Activated CD8-positive, alpha-beta T cell treated with anti-CD3 and anti-CD28 coated beads for 36 hours (primary cell): ENCODE measurements around the gene CLDN3. TPM values are rescaled to one million over a fixed set of nuclear protein-coding genes. Genes with fewer than 3 reads are reported as not detected.

Source experiments
- ATAC-seq: fragments of 200-7000 bp; cut with Tn5 transposase; one replicate; pipeline ENCODE4 v1.10.0; 2021; ENCODE audit warnings: mild to moderate bottlenecking, moderate library complexity
- CTCF ChIA-PET: fragments of 350-600 bp; sonication (Branson Sonifier 250); formaldehyde crosslinking; loops from one replicate; lab custom pipeline; 2021; ENCODE audit warnings: antibody characterized with exemption; lab: Charles Lee
- POLR2A ChIA-PET: fragments of 350-600 bp; sonication (Branson Sonifier 250); formaldehyde crosslinking; loops from one replicate; lab custom pipeline; 2021; ENCODE audit warnings: antibody characterized with exemption; lab: Charles Lee
- DNase-seq: peaks from one replicate; pipeline ENCODE4 v3.0.0-alpha.2; 2020
- H3K27ac Mint-ChIP-seq: one replicate; pipeline ENCODE4 v1.8.0; 2021; ENCODE audit warnings: mild to moderate bottlenecking, mixed read lengths
- H3K27me3 Mint-ChIP-seq: one replicate; pipeline ENCODE4 v1.8.0; 2021; ENCODE audit warnings: mixed read lengths
- H3K36me3 Mint-ChIP-seq: one replicate; pipeline ENCODE4 v1.8.0; 2021; ENCODE audit warnings: low read depth, mixed read lengths
- H3K4me1 Mint-ChIP-seq: one replicate; pipeline ENCODE4 v1.8.0; 2021; ENCODE audit warnings: low read depth, mixed read lengths
- H3K4me3 Mint-ChIP-seq: one replicate; pipeline ENCODE4 v1.8.0; 2021; ENCODE audit warnings: mild to moderate bottlenecking, moderate library complexity, mixed read lengths
- H3K9me3 Mint-ChIP-seq: one replicate; pipeline ENCODE4 v1.8.0; 2021; ENCODE audit warnings: mixed read lengths
- CTCF ChIP-seq: fragments of 200-600 bp; IDR thresholded peaks from one replicate; pipeline ENCODE4 v1.8.0; 2022; ENCODE audit warnings: antibody characterized with exemption, mild to moderate bottlenecking
- intact Hi-C: fragments of 100-400 bp; cut with micrococcal nuclease; formaldehyde crosslinking; loops from one replicate; pipeline ENCODE4 v1.10.0; 2022
- total RNA-seq, 2 experiments: library from RNA; stranded (reverse); gene quantifications; one replicate each; pipeline ENCODE4 v1.2.3, GENCODE V29; 2021

CLDN3 gene
- total RNA-seq, 2 experiments from 2014 or later: not detected

GRCh38 chr7:73732397-73732796 is 37.7 kb downstream of the CLDN3 start:
- H3K27me3 Mint-ChIP-seq: peaks cover 8% of the 10 kb centered on the region
- DNase-seq: no peak
- intact Hi-C loops: no loop called here
- CTCF ChIA-PET: interaction anchor here (1.0 to 2.7 kb wide), 2 partner anchors 107 to 126 kb away, joined by 3 to 16 read pairs; partner anchors contain the start of gene MLXIPL
- peaks cover 6% of the 10 kb centered on the region for H3K36me3 Mint-ChIP-seq
- no peak for TF ChIP-seq CTCF
- H3K9me3 Mint-ChIP-seq: no peaks in the 10 kb centered on the region
- POLR2A ChIA-PET: no interaction called here
- no peak for ATAC-seq
- peaks cover 4% of the 10 kb centered on the region for H3K4me1 Mint-ChIP-seq
- H3K27ac Mint-ChIP-seq: no peak overlapping the region
- no peak overlapping the region for H3K4me3 Mint-ChIP-seq

GRCh38 chr7:73730485-73730884 is 39.6 kb downstream of the CLDN3 start:
- H3K36me3 Mint-ChIP-seq: no peaks in the 10 kb centered on the region
- POLR2A ChIA-PET: no interaction called here
- no peak for ATAC-seq
- DNase-seq: no peak
- intact Hi-C loops: no loop called here
- CTCF ChIA-PET: no interaction called here
- H3K4me1 Mint-ChIP-seq: peaks cover 4% of the 10 kb centered on the region
- no peaks in the 10 kb centered on the region for H3K9me3 Mint-ChIP-seq
- no peak for TF ChIP-seq CTCF
- H3K4me3 Mint-ChIP-seq: no peak overlapping the region
- no peak overlapping the region for H3K27ac Mint-ChIP-seq
- H3K27me3 Mint-ChIP-seq: peaks cover 8% of the 10 kb centered on the region

- ATAC-seq (no peak), DNase-seq (no peak)
- Mint-ChIP-seq H3K27me3 (peaks cover 8% of the 10 kb centered on the region), H3K4me1 (no peaks in the 10 kb centered on the region), H3K9me3 (no peaks in the 10 kb centered on the region), H3K4me3 (no peak overlapping the region), H3K27ac (no peak overlapping the region), H3K36me3 (no peaks in the 10 kb centered on the region)
- TF ChIP-seq CTCF: no peak
- CTCF ChIA-PET: interaction anchor here (0.9 to 2.2 kb wide), 3 partner anchors 9 to 121 kb away, joined by 3 to 16 read pairs (median 6); partner anchors contain the start of gene STX1A
- POLR2A ChIA-PET: interaction anchor here (0.6 to 1.2 kb wide), 2 partner anchors 115 to 206 kb away, joined by 3 read pairs; partner anchors contain the start of gene BAZ1B
- intact Hi-C loops: loop anchor here (5.0 kb wide), 2 partner anchors 61 to 121 kb away; partner anchors contain the start of gene VPS37D
These were observed 41.5 kb downstream of the CLDN3 start for GRCh38 chr7:73728551-73728950.

- no peak overlapping the region for H3K4me3 Mint-ChIP-seq
- intact Hi-C loops: loop anchor here (5.0 kb wide), 2 partner anchors 61 to 121 kb away; partner anchors contain the start of gene VPS37D
- no peak for ATAC-seq
- DNase-seq: no peak
- CTCF ChIA-PET: interaction anchor here (1.3 to 2.2 kb wide), 2 partner anchors 8 to 121 kb away, joined by 6 to 16 read pairs; partner anchors contain the start of gene STX1A
- POLR2A ChIA-PET: interaction anchor here (1.2 kb wide), 1 partner anchor 206 kb away, joined by 3 read pairs; the partner anchor contains the start of gene BAZ1B
- no peak overlapping the region for H3K27ac Mint-ChIP-seq
- H3K4me1 Mint-ChIP-seq: no peaks in the 10 kb centered on the region
- no peak for TF ChIP-seq CTCF
- H3K36me3 Mint-ChIP-seq: no peaks in the 10 kb centered on the region
- no peaks in the 10 kb centered on the region for H3K9me3 Mint-ChIP-seq
- H3K27me3 Mint-ChIP-seq: peaks cover 8% of the 10 kb centered on the region
These were observed 42.1 kb downstream of the CLDN3 start for GRCh38 chr7:73727952-73728351.

GRCh38 chr7:73726083-73726466 is 44.0 kb downstream of the CLDN3 start:
- POLR2A ChIA-PET: no interaction called here
- Mint-ChIP-seq H3K4me3 (no peak overlapping the region), H3K36me3 (no peaks in the 10 kb centered on the region), H3K27ac (no peak overlapping the region), H3K9me3 (no peaks in the 10 kb centered on the region), H3K27me3 (peaks cover 6% of the 10 kb centered on the region), H3K4me1 (no peaks in the 10 kb centered on the region)
- ATAC-seq (peak; percentile 24), DNase-seq (no peak)
- intact Hi-C loops: loop anchor here (5.0 kb wide), 2 partner anchors 59 to 119 kb away; partner anchors contain the start of gene VPS37D
- peak; percentile 46 for TF ChIP-seq CTCF
- CTCF ChIA-PET: interaction anchor here (0.8 to 4.6 kb wide), 16 partner anchors 9 to 207 kb away, joined by 3 to 53 read pairs (median 4); no protein-coding TSS in a partner anchor
